Sigmoid colon (tissue), 4 donors: ENCODE measurements around the gene SHISA5.

Experiments used
- CTCF ChIP-seq, 4 experiments: fragments of 450-650 bp in 3 of 4; fragments of 200-600 bp in 1 of 4; IDR thresholded peaks; one replicate each; pipeline ENCODE4 v1.5.1; 2016 to 2019; ENCODE audit warnings: antibody characterized with exemption in 4 of 4, mild to moderate bottlenecking in 3 of 4, moderate library complexity in 2 of 4
- EP300 ChIP-seq, 4 donors: sonication (generic); formaldehyde crosslinking; IDR thresholded peaks; one replicate each; pipeline ENCODE4 v1.6.1; 2017; ENCODE audit warnings: antibody characterized with exemption in 4 of 4
- POLR2A ChIP-seq, 2 donors: fragments of 450-650 bp; IDR thresholded peaks; one replicate each; pipeline ENCODE4 v1.6.1; 2016; ENCODE audit warnings: antibody characterized with exemption in 2 of 2, mild to moderate bottlenecking in 2 of 2, moderate library complexity in 2 of 2
- POLR2AphosphoS5 ChIP-seq, 4 donors: sonication (generic); formaldehyde crosslinking; IDR thresholded peaks; one replicate each; pipeline ENCODE4 v1.6.1; 2017; ENCODE audit warnings: antibody characterized with exemption in 4 of 4

GRCh38 chr3:48474619-48475018 is 29.4 kb downstream of the SHISA5 start:
- no peak for TF ChIP-seq CTCF (IDR thresholded peaks at IDR 0.05)
- TF ChIP-seq POLR2A (IDR thresholded peaks at IDR 0.05) = no peak
- no peak for TF ChIP-seq POLR2AphosphoS5 (IDR thresholded peaks at IDR 0.05)
- TF ChIP-seq EP300 (IDR thresholded peaks at IDR 0.05) = no peak
